ENCODE results near the gene MGST2. TPM values are rescaled to one million over a fixed set of nuclear protein-coding genes. Genes with fewer than 3 reads are reported as not detected.

The MGST2 gene
- total RNA-seq, 1 donor = 3.6 TPM

GRCh38 chr4:139655116-139655515 is 10.5 kb upstream of the MGST2 start:
- H3K4me3 ChIP-seq (ENCODE audit: low read depth, low read length) = no peak overlapping the region
- TF ChIP-seq CTCF (IDR thresholded peaks at IDR 0.05; ENCODE audit: insufficient read depth, low read length) = peak; percentile 47
- DNase-seq (ENCODE audit: low read depth) = peak; percentile 69

GRCh38 chr4:139656614-139657486 is 8.8 kb upstream of the MGST2 start:
- peak; percentile 96 for TF ChIP-seq CTCF (IDR thresholded peaks at IDR 0.05; ENCODE audit: insufficient read depth, low read length)
- H3K4me3 ChIP-seq (ENCODE audit: low read depth, low read length) = no peak overlapping the region
- DNase-seq (ENCODE audit: low read depth) = peak; percentile 77

GRCh38 chr4:139658185-139658584 is 7.4 kb upstream of the MGST2 start:
- no peak overlapping the region for H3K4me3 ChIP-seq (ENCODE audit: low read depth, low read length)
- DNase-seq (ENCODE audit: low read depth) = no peak
- TF ChIP-seq CTCF (IDR thresholded peaks at IDR 0.05; ENCODE audit: insufficient read depth, low read length) = no peak

- H3K4me3 ChIP-seq (ENCODE audit: low read depth, low read length) = no peak overlapping the region
- no peak for DNase-seq (ENCODE audit: low read depth)
- TF ChIP-seq CTCF (IDR thresholded peaks at IDR 0.05; ENCODE audit: insufficient read depth, low read length) = no peak
Observed at GRCh38 chr4:139658586-139659382, 6.8 kb upstream of the MGST2 start.

GRCh38 chr4:139659735-139660424 is 5.7 kb upstream of the MGST2 start:
- no peak for DNase-seq (ENCODE audit: low read depth)
- no peak overlapping the region for H3K4me3 ChIP-seq (ENCODE audit: low read depth, low read length)
- no peak for TF ChIP-seq CTCF (IDR thresholded peaks at IDR 0.05; ENCODE audit: insufficient read depth, low read length)

GRCh38 chr4:139660568-139661043 is 5.0 kb upstream of the MGST2 start:
- no peak for DNase-seq (ENCODE audit: low read depth)
- TF ChIP-seq CTCF (IDR thresholded peaks at IDR 0.05; ENCODE audit: insufficient read depth, low read length) = no peak
- no peak overlapping the region for H3K4me3 ChIP-seq (ENCODE audit: low read depth, low read length)
